GM21619 (cell line): ENCODE data around the gene RFC5.
A peak's percentile ranks its signal among the peaks of the same experiment; 100 is the strongest.
"Not testable (repeated sequence)": the region's sequence is repeated elsewhere in the genome, so short reads cannot be mapped to it uniquely, and the experiment has no call there.

ENCODE experiments used
- ATAC-seq: cut with Tn5 transposase; IDR thresholded peaks from one replicate; pipeline ENCODE4 v1.9.1; 2021; ENCODE audit not compliant: unreplicated experiment

RFC5 gene, protein sequence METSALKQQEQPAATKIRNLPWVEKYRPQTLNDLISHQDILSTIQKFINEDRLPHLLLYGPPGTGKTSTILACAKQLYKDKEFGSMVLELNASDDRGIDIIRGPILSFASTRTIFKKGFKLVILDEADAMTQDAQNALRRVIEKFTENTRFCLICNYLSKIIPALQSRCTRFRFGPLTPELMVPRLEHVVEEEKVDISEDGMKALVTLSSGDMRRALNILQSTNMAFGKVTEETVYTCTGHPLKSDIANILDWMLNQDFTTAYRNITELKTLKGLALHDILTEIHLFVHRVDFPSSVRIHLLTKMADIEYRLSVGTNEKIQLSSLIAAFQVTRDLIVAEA

DNA sequence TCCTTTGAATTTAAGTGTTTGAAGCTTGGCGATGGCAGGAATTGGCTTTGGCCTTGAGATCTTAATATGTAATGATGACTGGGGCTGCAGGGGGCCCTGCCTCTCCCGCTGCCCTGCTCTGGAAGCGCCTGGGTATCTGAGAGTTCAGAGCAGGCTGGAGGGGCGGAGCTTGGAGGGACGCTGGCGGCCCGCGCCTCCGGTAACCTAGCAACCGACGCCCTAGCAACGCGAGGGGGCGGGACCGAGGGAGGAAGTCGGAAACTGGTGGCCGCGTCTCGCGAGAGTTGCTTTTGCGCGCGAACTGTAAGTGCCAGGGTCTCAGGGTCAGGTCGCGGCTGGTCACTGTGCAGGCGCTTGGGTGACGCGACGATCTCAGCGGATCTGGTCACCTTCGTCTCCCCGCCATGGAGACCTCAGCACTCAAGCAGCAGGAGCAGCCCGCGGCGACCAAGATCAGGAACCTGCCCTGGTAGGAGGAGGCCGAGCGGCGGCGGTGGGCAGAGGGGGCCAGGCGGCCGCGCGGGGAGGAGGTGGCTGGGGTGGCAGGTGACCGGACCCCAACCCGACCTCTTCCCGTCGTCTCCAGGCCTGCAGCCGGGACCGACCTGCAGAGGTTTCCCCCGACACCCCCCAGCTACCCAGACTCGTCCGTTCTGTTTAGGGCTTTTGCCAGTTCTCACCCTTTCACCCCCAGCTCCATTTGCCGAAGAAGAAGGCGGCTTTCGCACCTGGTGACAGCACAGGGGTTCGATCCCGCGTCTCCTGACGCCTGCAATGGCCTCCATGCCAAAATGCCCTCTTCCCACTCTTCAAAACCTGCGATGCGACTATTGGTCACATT lies at the start of gene RFC5:
Gene RFC5 (plus strand): TSS at position 280 of the 841 bp plus-strand sequence. CDS start 125 bp downstream, at position 405.
- peak; percentile 97 for ATAC-seq

DNA sequence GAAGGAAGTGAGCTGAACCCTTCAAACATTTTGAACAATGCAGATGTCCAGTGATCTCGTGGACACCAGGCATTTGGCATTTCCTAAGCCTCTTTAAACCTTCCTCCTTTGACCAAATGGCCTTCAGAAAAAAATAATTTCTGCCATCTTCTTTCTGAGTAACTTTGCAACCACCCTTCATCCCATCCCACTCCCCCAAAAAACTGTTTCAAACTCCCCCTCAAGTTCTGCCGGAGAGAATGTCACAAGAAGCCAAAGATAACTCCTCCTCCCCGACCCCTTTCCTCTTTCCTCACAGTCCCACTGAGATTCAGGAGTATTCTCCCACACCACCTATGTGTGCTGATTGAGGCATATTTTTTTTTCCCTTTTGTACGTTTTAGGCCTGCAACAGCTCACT lies 49.5 kb upstream of the RFC5 start:
- ATAC-seq: no peak

DNA sequence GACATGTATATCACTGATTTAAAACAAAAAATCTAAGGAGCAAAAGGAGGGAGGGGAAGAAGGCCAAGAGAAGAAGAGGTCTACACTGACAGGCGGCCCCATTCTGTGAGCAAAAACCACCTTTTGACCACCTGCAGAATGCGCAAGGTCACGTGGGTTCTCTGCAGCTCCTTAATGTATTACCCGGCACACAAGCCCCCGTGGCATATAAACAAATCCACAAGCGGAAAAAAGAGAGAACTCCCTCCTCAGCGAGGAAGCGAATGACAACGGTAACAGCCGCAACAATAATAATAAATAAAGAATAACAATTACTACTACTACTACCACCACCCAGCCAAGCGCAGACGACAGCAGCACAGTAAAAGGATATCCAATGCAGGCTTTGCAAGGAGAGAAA lies 49.0 kb upstream of the RFC5 start:
- ATAC-seq: no peak

DNA sequence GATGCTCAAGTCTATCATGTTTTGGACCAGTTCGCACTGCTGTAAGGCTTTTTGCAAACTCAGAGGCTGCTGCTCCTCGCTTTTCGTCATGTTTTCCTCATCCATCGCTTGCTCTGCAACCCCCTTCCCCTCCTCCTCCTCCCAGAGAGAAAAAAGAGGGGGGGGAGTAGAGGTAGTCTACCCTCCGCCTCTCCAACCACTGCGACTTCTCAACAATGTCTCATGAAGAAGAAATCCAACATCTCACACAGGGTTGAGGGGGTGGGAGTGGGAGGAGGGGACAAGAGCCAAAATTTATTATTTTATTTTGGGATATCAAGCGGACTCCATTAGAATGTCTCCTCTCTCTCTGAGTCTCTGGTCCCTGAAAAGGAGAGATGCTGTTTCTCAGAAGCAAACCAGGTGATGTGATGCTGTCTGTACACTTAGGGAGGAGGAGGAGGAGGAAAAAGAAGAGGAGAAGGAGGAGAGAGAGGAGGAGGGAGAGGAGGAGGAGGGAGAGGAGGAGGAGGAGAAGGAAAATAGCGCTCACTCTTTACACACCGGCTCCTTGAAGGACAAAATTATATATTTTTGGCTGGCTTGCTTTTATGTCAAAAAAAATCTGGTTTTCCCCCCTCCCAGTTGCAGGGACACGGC lies 48.2 kb upstream of the RFC5 start:
- ATAC-seq: no peak

DNA sequence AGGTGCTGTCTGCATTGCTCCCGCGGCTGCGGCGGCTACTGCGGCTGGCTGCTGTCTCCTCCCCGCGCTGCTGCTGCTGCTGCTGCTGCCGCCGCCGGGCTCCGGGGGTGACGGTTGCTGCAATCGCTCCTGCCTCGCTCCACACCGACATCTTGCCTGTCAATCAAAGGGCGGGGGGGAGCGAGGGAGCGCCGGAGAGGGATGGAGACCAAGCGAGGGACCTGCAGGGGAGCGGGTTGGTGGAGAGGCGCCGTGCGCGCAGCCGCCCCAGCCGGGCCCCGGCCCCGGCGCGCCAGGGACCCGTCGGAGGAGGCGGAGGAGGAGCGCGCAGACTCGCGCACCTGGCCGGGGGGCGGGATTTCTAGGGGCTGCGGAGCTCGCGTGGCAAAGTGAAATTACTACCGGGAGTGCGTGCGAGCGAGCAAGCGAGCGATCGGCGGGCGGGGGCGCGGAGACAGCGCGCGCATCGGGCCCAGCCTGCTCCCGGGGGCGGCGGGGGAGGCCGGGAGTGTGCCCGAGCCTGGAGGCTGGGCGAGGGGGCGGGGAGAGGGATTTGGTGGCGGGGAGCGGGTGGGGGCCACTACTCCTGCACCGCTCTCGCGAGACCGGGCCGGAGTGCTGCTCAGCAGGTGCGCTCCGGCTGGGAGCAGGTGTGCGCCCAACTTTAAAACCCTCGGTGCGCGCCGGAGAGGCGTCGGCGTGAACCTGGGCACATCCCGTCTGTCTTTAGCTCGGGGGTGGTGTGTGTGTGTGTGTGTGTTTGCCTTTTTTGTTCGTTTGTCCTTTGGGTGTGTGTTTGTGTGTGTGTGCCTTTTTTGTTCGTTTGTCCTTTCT lies 47.5 kb upstream of the RFC5 start, which contains the start of gene KSR2:
Gene KSR2 (minus strand): TSS at position 165 of the 834 bp plus-strand sequence. CDS start 735 bp downstream, outside the sequence.
- peak; percentile 69 for ATAC-seq

DNA sequence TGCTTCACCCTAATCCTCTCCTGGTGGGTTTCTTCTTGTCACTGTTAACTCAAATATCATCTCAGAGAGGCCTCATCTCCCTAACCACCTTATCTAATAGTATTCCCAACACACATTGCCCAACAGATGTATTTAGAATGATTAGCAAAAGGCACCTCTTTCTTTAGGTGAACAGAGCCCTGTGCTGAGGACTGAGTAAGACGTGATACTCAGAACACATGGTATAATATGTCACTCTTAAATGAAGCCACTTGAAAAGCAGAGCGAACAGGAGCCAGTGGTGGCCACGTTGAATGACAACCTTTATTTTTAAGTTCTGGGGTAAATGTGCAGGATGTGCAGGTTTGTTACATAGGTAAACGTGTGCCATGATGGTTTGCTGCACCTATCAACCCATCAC lies 46.2 kb upstream of the RFC5 start:
- ATAC-seq: no peak

DNA sequence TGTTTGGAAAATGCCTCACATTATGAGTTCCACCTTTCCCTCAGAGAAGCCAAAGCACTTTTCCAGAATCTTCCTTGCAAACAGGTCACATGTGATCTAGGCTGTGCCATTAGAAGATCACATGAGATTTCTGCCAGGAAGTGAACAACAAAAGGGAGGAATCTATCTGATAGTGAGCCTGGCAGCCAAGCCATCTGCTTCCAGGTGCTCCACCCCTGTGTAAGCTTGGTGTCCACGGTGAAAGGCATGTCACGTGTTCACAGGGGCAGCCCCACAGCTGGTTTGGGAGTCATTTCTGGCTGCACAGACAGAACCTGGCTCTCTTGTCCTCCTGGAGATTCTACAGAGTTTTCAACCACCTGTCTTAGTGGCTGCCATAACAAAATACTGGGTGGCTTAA lies 44.2 kb upstream of the RFC5 start:
- no peak for ATAC-seq

DNA sequence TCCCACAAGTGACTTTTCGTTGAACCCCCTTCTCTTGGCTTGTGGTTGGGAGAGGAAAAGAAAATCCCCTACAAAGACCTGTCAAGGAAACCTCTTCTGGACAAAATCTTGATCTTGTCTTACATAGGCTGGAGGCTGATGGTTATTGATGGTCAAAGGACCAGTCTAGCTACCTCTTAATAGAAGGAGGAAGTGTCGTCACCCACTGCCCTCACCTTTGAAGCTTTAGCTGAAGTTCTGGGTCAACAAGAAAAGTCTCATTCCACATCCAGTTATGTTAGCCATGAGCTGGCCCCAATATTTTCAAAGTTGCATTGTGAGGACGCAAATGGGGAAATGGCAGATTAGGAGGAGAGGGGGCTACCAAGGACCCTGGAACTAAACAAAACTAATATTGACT lies 41.5 kb upstream of the RFC5 start:
- ATAC-seq: no peak

DNA sequence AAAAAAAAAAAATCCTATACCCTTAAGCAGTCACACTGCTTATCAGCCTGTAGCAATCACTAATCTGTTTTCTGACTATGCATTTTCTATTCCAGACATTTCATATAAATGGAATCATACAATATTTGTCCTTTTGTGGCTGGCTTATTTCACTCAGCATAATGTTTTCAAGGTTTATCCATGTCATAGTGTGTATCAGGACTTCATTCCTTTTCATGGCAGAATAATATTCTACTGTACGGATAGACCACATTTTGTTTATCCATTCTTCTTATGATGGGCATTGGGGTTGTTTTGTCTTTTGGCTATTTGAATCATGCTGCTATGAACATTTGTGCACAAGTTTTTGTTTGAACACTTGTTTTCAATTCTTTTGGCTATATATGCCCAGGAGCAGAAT lies 39.1 kb upstream of the RFC5 start:
- ATAC-seq: no peak

DNA sequence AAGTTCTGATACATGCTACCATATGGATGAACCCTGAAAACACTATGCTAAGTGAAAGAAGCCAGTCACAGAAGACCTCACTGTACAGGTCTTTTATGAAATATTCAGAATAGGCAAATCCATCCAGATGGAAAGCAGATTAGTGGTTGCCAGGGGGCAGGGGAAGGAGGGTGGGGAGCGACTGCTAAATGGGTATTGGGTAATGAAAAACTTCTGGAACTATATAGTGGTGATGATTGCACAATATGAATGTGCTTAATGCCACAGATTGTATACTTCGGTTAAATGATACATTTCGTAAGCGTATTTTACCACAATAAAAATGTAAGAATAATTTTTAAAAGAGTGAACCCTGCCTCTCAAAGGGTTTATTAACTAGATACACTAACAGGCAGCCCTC lies 35.9 kb upstream of the RFC5 start:
- no peak for ATAC-seq

DNA sequence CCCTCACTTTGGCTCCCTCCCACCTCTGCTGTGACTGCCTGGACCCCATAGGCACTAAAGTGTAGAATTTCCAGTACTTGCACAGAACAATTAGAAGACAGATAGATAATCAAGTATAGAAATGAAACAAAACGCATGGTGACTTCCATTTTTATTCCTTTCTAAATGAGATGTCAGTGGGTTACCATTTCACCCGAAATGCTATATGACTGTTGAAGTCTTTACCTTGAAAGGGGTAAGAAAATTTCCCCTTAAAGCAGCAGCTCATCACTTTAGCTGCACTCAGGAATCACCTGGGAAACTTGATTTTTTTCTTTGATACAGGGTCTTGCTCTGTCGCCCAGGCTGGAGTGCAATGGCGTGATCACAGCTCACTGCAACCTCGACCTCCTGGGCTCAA lies 35.2 kb upstream of the RFC5 start:
- no peak for ATAC-seq

DNA sequence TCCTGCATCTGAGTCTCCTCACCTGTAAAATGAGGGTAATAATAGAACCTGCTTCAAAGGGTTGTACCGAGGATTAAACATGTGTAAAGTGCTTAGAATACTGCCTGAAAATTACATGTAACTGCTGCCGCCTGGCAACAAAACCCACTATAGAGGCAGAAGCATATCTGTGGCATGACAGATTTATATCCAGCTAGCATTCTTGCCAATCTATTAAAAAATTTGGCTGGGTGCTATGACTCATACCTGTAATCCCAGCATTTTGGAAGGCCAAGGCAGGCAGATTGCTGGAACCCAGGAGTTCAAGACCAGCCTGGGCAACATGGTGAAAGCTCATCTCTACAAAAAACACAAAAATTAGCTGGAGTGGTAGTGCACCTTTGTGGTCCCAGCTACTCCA lies 31.3 kb upstream of the RFC5 start:
- no peak for ATAC-seq

DNA sequence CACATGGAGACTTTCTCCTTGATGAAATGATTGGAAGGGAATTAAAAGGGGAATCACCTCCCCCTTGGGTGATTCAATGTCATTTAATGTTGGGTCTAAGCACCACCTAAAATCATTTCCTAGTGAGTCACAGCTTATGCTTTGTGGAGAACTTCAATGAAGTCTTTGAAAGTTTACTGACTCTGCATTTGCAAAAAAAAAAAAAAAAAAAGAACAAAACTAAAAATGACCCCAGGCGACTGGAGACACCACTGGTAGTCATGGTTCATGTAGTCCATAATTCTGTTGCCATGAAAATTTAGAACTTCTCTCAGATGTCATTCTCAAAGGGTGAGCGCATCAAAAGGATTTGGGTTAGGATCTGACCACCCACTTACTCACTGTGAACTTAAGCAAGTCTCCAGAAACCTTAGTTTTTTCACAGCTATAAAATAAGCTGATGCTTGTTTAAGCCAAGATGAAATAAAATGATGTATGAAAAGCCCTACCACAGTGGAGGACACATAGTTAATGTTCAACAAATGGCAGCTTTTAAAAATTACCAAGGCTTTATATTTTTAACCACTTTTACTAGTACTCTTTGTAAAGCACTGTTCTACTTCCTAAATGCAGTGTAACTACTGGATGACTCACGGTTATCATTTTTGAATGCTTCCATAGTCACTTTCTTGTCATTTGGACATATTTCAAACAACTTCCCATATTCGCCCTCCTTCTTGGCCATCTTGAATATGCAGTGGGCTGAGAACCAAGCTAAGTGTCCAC lies 29.6 kb upstream of the RFC5 start:
- no peak for ATAC-seq

DNA sequence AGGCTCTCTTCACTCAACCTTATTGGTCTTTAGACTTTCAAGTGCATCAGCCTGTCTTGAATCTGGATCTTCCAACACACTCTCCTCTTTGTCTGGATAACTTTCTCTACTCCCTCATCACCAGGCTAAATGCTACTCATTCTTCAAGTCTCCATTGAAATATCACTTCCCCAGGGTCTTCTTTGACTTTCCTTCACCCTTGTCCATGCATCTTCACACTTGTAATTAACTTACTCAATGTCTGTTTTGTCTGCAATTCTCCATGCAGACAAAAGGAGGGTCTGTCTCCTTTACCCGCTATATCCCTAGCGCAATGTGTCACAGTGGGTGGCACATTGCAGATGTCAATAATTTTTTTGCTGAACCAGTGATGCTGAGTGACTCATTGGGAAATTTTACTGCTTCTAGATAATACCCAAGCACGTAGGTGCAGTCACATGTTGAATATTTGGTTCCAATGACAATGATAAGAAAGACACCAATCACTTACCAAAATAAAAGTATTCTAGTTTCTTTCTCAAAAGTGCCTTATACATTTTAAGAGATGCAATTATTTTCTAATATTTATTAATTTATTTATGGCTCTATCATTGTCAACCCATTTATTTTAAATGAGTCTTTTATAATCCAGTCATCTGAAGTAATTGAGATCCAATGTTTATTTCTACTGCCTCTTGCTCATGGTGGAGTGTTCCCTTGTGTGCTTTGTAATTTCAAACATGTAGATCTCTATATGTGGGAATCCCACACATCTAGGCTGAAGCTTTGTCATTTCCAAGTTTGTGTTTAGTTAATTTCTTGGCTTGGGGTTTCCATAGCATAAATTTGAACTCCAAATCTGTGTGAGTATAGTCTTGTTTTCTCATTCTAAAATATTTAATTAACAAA lies 21.7 kb upstream of the RFC5 start:
- ATAC-seq: no peak

DNA sequence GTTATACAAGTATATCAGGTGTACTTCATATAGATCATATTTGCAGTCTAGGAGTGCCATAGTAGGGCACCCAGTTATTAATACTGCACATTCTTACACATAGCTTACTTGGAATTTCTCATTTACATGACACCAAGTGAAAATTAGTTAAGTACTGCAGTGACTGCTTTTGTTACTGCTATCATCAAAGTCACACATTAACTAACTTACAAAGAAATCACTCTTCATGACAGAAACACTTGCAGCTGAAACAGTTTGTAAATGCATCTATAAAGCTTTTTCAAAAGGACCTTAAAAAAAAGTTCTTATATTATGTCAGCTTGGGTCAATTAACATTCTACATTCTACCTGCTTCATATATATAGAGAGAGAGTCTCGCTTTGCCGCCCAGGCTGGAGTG lies 17.8 kb upstream of the RFC5 start:
- no peak for ATAC-seq

DNA sequence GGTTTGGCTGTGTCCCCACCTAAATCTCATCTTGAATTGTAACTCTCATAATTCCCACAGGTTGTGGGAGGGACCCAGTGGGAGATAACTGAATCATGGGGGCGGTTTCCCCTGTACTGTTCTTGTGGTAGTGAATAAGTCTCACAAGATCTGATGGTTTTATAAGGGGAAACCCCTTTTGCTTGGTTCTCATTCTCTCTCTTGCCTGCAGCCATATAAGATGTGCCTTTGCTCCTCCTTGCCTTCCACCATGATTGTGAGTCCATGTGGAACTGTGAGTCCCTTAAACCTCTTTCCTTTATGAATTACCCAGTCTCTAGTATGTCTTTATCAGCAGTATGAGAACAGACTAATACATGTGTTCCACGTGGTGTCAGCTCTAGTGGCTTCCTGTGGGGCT lies 16.7 kb upstream of the RFC5 start:
- not testable (repeated sequence) for ATAC-seq

DNA sequence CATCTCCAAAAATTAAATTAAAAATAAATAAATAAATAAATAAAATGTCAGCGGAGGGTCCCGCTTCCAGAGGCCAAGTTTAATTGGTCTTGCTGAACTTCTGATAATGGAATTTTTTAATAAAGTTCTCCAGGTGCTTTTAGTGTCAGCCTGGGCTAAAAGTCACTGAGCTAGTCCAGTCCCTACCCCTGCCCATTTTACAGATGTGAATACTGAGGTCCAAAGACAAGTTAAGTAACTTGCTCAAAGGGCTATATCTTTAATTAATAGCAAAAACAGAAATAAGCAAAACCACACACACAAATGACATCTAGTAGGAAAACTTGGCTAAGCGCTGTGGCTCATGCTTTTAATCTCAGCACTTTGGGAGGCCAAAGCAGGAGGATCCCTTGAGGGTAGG lies 5.6 kb upstream of the RFC5 start:
- no peak for ATAC-seq

DNA sequence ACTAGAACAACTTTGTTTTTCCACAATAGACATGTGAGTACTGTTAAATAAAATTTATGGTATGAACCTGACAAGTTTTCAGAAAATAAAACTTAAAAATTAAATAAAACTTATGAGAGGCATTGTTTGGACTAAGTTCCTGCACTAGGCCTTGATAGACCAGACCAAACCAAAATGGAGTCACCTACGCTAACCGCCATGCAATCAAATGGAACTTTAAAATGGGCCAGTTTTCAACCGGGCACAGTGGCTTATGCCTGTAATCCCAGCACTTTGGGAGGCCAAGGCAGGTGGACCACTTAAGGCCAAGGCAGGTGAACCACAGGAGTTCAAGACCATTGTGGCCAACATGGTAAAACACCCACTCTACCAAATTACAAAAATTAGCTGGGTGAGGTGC lies 5.1 kb upstream of the RFC5 start:
- no peak for ATAC-seq

DNA sequence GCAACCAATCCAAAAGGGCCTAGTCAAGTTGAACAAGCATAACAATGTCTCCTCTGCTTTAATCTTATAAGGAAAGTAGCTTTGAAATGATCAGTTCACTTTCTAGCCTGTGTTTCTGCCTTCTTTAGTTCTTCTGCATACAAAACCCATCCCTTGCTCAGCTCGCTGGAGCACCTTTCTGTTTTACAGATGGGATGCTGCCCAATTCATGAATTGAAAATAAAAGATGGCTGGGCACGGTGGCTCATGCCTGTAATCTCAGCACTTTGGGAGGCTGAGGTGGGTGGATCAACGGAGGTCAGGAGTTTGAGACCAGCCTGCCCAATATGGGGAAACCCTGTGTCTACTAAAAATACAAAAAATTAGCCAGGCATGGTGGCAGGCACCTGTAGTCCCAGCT lies 4.5 kb upstream of the RFC5 start:
- no peak for ATAC-seq
